ENCODE measurements around the gene LEO1.

The LEO1 gene

GRCh38 chr15:51931016-51931415 is 40.6 kb downstream of the LEO1 start:
- no peaks in the 10 kb centered on the region for H3K9me3 ChIP-seq (ENCODE audit: control insufficient read depth, insufficient read depth, low read length)
- peaks cover 10% of the 10 kb centered on the region for H3K4me1 ChIP-seq (ENCODE audit: insufficient read depth, low read length)
- H3K36me3 ChIP-seq (ENCODE audit: insufficient read depth, low read length) = peaks cover 3% of the 10 kb centered on the region; the same call in 1 of the 2 replicates
- H3K9ac ChIP-seq (ENCODE audit: low read depth, low read length) = no peak overlapping the region

GRCh38 chr15:51926809-51927208 is 44.8 kb downstream of the LEO1 start:
- Histone ChIP-seq H3K9me3 (ENCODE audit: control insufficient read depth, insufficient read depth, low read length) (no peaks in the 10 kb centered on the region), H3K4me1 (ENCODE audit: insufficient read depth, low read length) (peaks cover 10% of the 10 kb centered on the region), H3K36me3 (ENCODE audit: insufficient read depth, low read length) (peaks cover 5% of the 10 kb centered on the region; the same call in 1 of the 2 replicates), H3K9ac (ENCODE audit: low read depth, low read length) (no peak overlapping the region)

GRCh38 chr15:51924156-51925068 is 47.2 kb downstream of the LEO1 start:
- Histone ChIP-seq H3K36me3 (ENCODE audit: insufficient read depth, low read length) (peaks cover 5% of the 10 kb centered on the region; the same call in 1 of the 2 replicates), H3K9me3 (ENCODE audit: control insufficient read depth, insufficient read depth, low read length) (no peaks in the 10 kb centered on the region), H3K4me1 (ENCODE audit: insufficient read depth, low read length) (no peaks in the 10 kb centered on the region), H3K9ac (ENCODE audit: low read depth, low read length) (no peak overlapping the region)

GRCh38 chr15:51917493-51917892 is 54.1 kb downstream of the LEO1 start:
- no peaks in the 10 kb centered on the region for H3K4me1 ChIP-seq (ENCODE audit: insufficient read depth, low read length)
- H3K9me3 ChIP-seq (ENCODE audit: control insufficient read depth, insufficient read depth, low read length) = no peaks in the 10 kb centered on the region
- 0 out of 2 replicates have a peak, but pooled peaks cover under 1% of the 10 kb centered on the region for H3K36me3 ChIP-seq (ENCODE audit: insufficient read depth, low read length)
- no peak overlapping the region for H3K9ac ChIP-seq (ENCODE audit: low read depth, low read length)

GRCh38 chr15:51912528-51912927 is 59.0 kb downstream of the LEO1 start:
- Histone ChIP-seq H3K4me1 (ENCODE audit: insufficient read depth, low read length) (peaks cover 12% of the 10 kb centered on the region), H3K36me3 (ENCODE audit: insufficient read depth, low read length) (0 out of 2 replicates have a peak, but pooled peaks cover 2% of the 10 kb centered on the region), H3K9me3 (ENCODE audit: control insufficient read depth, insufficient read depth, low read length) (no peaks in the 10 kb centered on the region), H3K9ac (ENCODE audit: low read depth, low read length) (no peak overlapping the region)

- H3K9ac ChIP-seq (ENCODE audit: low read depth, low read length) = no peak overlapping the region
- H3K36me3 ChIP-seq (ENCODE audit: insufficient read depth, low read length) = 0 out of 2 replicates have a peak, but pooled peaks cover 2% of the 10 kb centered on the region
- H3K4me1 ChIP-seq (ENCODE audit: insufficient read depth, low read length) = peaks cover 12% of the 10 kb centered on the region
- H3K9me3 ChIP-seq (ENCODE audit: control insufficient read depth, insufficient read depth, low read length) = no peaks in the 10 kb centered on the region
Measured at GRCh38 chr15:51909584-51909983, 62.0 kb downstream of the LEO1 start.

GRCh38 chr15:51908316-51908715 is 63.3 kb downstream of the LEO1 start:
- H3K36me3 ChIP-seq (ENCODE audit: insufficient read depth, low read length) = 0 out of 2 replicates have a peak, but pooled peaks cover 2% of the 10 kb centered on the region

GRCh38 chr15:51907136-51907862 is 64.3 kb downstream of the LEO1 start:
- Histone ChIP-seq H3K9ac (ENCODE audit: low read depth, low read length) (no peak overlapping the region), H3K9me3 (ENCODE audit: control insufficient read depth, insufficient read depth, low read length) (no peaks in the 10 kb centered on the region), H3K4me1 (ENCODE audit: insufficient read depth, low read length) (peaks cover 12% of the 10 kb centered on the region), H3K36me3 (ENCODE audit: insufficient read depth, low read length) (0 out of 2 replicates have a peak, but pooled peaks cover 2% of the 10 kb centered on the region)

More at GRCh38 chr15:51908316-51908715, 63.3 kb downstream of the LEO1 start:
- Histone ChIP-seq H3K9ac (ENCODE audit: low read depth, low read length) (no peak overlapping the region), H3K4me1 (ENCODE audit: insufficient read depth, low read length) (peaks cover 12% of the 10 kb centered on the region), H3K9me3 (ENCODE audit: control insufficient read depth, insufficient read depth, low read length) (no peaks in the 10 kb centered on the region)

- H3K36me3 ChIP-seq (ENCODE audit: insufficient read depth, low read length) = peaks cover 5% of the 10 kb centered on the region; the same call in 1 of the 2 replicates
- H3K4me1 ChIP-seq (ENCODE audit: insufficient read depth, low read length) = peaks cover 12% of the 10 kb centered on the region
- H3K9ac ChIP-seq (ENCODE audit: low read depth, low read length) = no peak overlapping the region
- no peaks in the 10 kb centered on the region for H3K9me3 ChIP-seq (ENCODE audit: control insufficient read depth, insufficient read depth, low read length)
Measured at GRCh38 chr15:51904931-51905330, 66.6 kb downstream of the LEO1 start.

GRCh38 chr15:51904421-51904820 is 67.2 kb downstream of the LEO1 start:
- no peaks in the 10 kb centered on the region for H3K9me3 ChIP-seq (ENCODE audit: control insufficient read depth, insufficient read depth, low read length)
- no peak overlapping the region for H3K9ac ChIP-seq (ENCODE audit: low read depth, low read length)
- peaks cover 5% of the 10 kb centered on the region; the same call in 1 of the 2 replicates for H3K36me3 ChIP-seq (ENCODE audit: insufficient read depth, low read length)
- H3K4me1 ChIP-seq (ENCODE audit: insufficient read depth, low read length) = peaks cover 12% of the 10 kb centered on the region

GRCh38 chr15:51889486-51889885 is 82.1 kb downstream of the LEO1 start:
- Histone ChIP-seq H3K36me3 (ENCODE audit: insufficient read depth, low read length) (peaks cover 5% of the 10 kb centered on the region; the same call in 1 of the 2 replicates), H3K9ac (ENCODE audit: low read depth, low read length) (no peak overlapping the region), H3K9me3 (ENCODE audit: control insufficient read depth, insufficient read depth, low read length) (no peaks in the 10 kb centered on the region), H3K4me1 (ENCODE audit: insufficient read depth, low read length) (no peaks in the 10 kb centered on the region)

- Histone ChIP-seq H3K36me3 (ENCODE audit: insufficient read depth, low read length) (peaks cover 5% of the 10 kb centered on the region; the same call in 1 of the 2 replicates), H3K9me3 (ENCODE audit: control insufficient read depth, insufficient read depth, low read length) (no peaks in the 10 kb centered on the region), H3K9ac (ENCODE audit: low read depth, low read length) (no peak overlapping the region), H3K4me1 (ENCODE audit: insufficient read depth, low read length) (no peaks in the 10 kb centered on the region)
Measured at GRCh38 chr15:51888593-51889195, 82.9 kb downstream of the LEO1 start.
